SK-N-SH treated with all-trans-retinoic acid at 6 μM for 48 hours (cell line): ENCODE measurements around the gene TLE4.

Source experiments
- ATAC-seq: fragments of 200-7000 bp; cut with Tn5 transposase; 3 replicates; pipeline ENCODE4 v1.9.1; 2020; ENCODE audit warnings: mild to moderate bottlenecking, moderate library complexity
- ARNTL ChIP-seq: fragments of 450-650 bp; formaldehyde crosslinking; IDR thresholded peaks from 2 replicates; pipeline ENCODE4 v1.5.0; 2020; ENCODE audit warnings: low read depth, mild to moderate bottlenecking, moderate library complexity, borderline replicate concordance
- BACH2 ChIP-seq: fragments of 250-450 bp; sonication (Bioruptor Pico); IDR thresholded peaks from 2 replicates; pipeline ENCODE4 v1.9.0; 2021; ENCODE audit warnings: mild to moderate bottlenecking, borderline replicate concordance
- CSDC2 ChIP-seq: fragments of 250-450 bp; sonication (Bioruptor Pico); IDR thresholded peaks from 2 replicates; pipeline ENCODE4 v1.5.0; 2020; ENCODE audit warnings: mild to moderate bottlenecking, moderate library complexity
- ESRRG ChIP-seq: fragments of 250-450 bp; sonication (Bioruptor Pico); IDR thresholded peaks from 2 replicates; pipeline ENCODE4 v1.6.1; 2021; ENCODE audit warnings: mild to moderate bottlenecking
- GLIS3 ChIP-seq: fragments of 250-450 bp; sonication (Bioruptor Pico); IDR thresholded peaks from 2 replicates; pipeline ENCODE4 v1.5.0; 2020; ENCODE audit warnings: mild to moderate bottlenecking, moderate library complexity
- ISL1 ChIP-seq: fragments of 250-450 bp; sonication (Bioruptor Pico); IDR thresholded peaks from 2 replicates; pipeline ENCODE4 v2.1.2; 2022; ENCODE audit warnings: mild to moderate bottlenecking, moderate library complexity
- OSR1 ChIP-seq: fragments of 250-450 bp; sonication (Bioruptor Pico); IDR thresholded peaks from 2 replicates; pipeline ENCODE4 v1.8.0; 2022; ENCODE audit warnings: moderate library complexity, mild to moderate bottlenecking, inconsistent platforms
- PATZ1 ChIP-seq: fragments of 250-450 bp; sonication (Bioruptor Pico); IDR thresholded peaks from 2 replicates; pipeline ENCODE4 v1.8.0; 2020; ENCODE audit warnings: mild to moderate bottlenecking, moderate library complexity, borderline replicate concordance
- POU6F1 ChIP-seq: fragments of 250-450 bp; sonication (Bioruptor Pico); IDR thresholded peaks from 2 replicates; pipeline ENCODE4 v1.8.0; 2021; ENCODE audit warnings: low read depth, mild to moderate bottlenecking, moderate library complexity, borderline replicate concordance
- PPARA ChIP-seq: fragments of 250-450 bp; sonication (Bioruptor Pico); IDR thresholded peaks from 2 replicates; pipeline ENCODE4 v1.5.0; 2020; ENCODE audit warnings: mild to moderate bottlenecking, borderline replicate concordance
- RARB ChIP-seq: fragments of 250-450 bp; sonication (Bioruptor Pico); IDR thresholded peaks from 2 replicates; pipeline ENCODE4 v1.8.0; 2021; ENCODE audit warnings: mild to moderate bottlenecking, moderate library complexity
- SNAI2 ChIP-seq: fragments of 250-450 bp; sonication (Bioruptor Pico); IDR thresholded peaks from 2 replicates; pipeline ENCODE4 v1.5.0; 2020; ENCODE audit warnings: mild to moderate bottlenecking, moderate library complexity
- TCF4 ChIP-seq: fragments of 250-450 bp; sonication (Bioruptor Pico); IDR thresholded peaks from 2 replicates; pipeline ENCODE4 v1.8.0; 2021; ENCODE audit warnings: mild to moderate bottlenecking, moderate library complexity, borderline replicate concordance
- TOX ChIP-seq: fragments of 250-450 bp; sonication (Bioruptor Pico); IDR thresholded peaks from 2 replicates; pipeline ENCODE4 v1.8.0; 2021; ENCODE audit warnings: mild to moderate bottlenecking, moderate library complexity, borderline replicate concordance
- TSHZ2 ChIP-seq: fragments of 250-450 bp; sonication (Bioruptor Pico); IDR thresholded peaks from 2 replicates; pipeline ENCODE4 v1.5.0; 2020; ENCODE audit warnings: mild to moderate bottlenecking, moderate library complexity
- ZC3H10 ChIP-seq: fragments of 250-450 bp; sonication (Bioruptor Pico); IDR thresholded peaks from 2 replicates; pipeline ENCODE4 v1.5.1; 2021; ENCODE audit warnings: mild to moderate bottlenecking, moderate library complexity
- ZFP3 ChIP-seq: fragments of 250-450 bp; sonication (Bioruptor Pico); IDR thresholded peaks from 2 replicates; pipeline ENCODE4 v1.5.0; 2020; ENCODE audit warnings: mild to moderate bottlenecking, moderate library complexity
- ZFP30 ChIP-seq: fragments of 450-650 bp; formaldehyde crosslinking; IDR thresholded peaks from 2 replicates; pipeline ENCODE4 v1.5.0; 2022; ENCODE audit warnings: mild to moderate bottlenecking, moderate library complexity
- ZNF565 ChIP-seq: fragments of 450-650 bp; formaldehyde crosslinking; conservative IDR thresholded peaks from 2 replicates; pipeline ENCODE4 v1.5.0; 2020; ENCODE audit warnings: low read depth, mild to moderate bottlenecking, moderate library complexity
- ZNF8 ChIP-seq: fragments of 450-650 bp; formaldehyde crosslinking; IDR thresholded peaks from 2 replicates; pipeline ENCODE4 v1.5.0; 2020; ENCODE audit warnings: mild to moderate bottlenecking, moderate library complexity
- TF ChIP-seq, protein P1 (sequence below): fragments of 250-450 bp; sonication (Bioruptor Pico); IDR thresholded peaks from 2 replicates; pipeline ENCODE4 v1.5.1; 2020; ENCODE audit warnings: low read depth, mild to moderate bottlenecking, moderate library complexity

The TLE4 gene

GRCh38 chr9:79673614-79674013 is 101.8 kb downstream of the TLE4 start:
- TF ChIP-seq ZFP30 (CRISPR knock-in tag), result no peak
- TF ChIP-seq ZFP3, result no peak
- no peak for TF ChIP-seq PPARA
- TF ChIP-seq POU6F1 (CRISPR knock-in tag), result no peak
- TF ChIP-seq TCF4 (CRISPR knock-in tag), result no peak
- no peak for TF ChIP-seq ZNF565 (CRISPR knock-in tag)
- TF ChIP-seq SNAI2, result no peak
- no peak for TF ChIP-seq TOX (CRISPR knock-in tag)
- no peak for TF ChIP-seq ZC3H10 (CRISPR knock-in tag)
- no peak for ATAC-seq

GRCh38 chr9:79674052-79674777 is 102.5 kb downstream of the TLE4 start:
- ATAC-seq, result no peak
- TF ChIP-seq POU6F1 (CRISPR knock-in tag), result no peak
- TF ChIP-seq OSR1 (CRISPR knock-in tag), result no peak
- no peak for TF ChIP-seq ISL1 (CRISPR knock-in tag)
- TF ChIP-seq ZFP30 (CRISPR knock-in tag), result no peak
- TF ChIP-seq SNAI2, result no peak
- TF ChIP-seq, all 23 proteins: peak for 0

- no peak for TF ChIP-seq OSR1 (CRISPR knock-in tag)
- no peak for TF ChIP-seq POU6F1 (CRISPR knock-in tag)
- no peak for TF ChIP-seq GLIS3
- TF ChIP-seq TSHZ2, result no peak
- no peak for TF ChIP-seq ARNTL
- no peak for TF ChIP-seq ISL1 (CRISPR knock-in tag)
- no peak for TF ChIP-seq ZFP3
- TF ChIP-seq BACH2 (CRISPR knock-in tag), result no peak
- no peak for TF ChIP-seq RARB (CRISPR knock-in tag)
- TF ChIP-seq TOX (CRISPR knock-in tag), result no peak
- no peak for TF ChIP-seq PATZ1 (CRISPR knock-in tag)
- TF ChIP-seq ZNF8 (CRISPR knock-in tag), result no peak
- TF ChIP-seq, protein P1, sequence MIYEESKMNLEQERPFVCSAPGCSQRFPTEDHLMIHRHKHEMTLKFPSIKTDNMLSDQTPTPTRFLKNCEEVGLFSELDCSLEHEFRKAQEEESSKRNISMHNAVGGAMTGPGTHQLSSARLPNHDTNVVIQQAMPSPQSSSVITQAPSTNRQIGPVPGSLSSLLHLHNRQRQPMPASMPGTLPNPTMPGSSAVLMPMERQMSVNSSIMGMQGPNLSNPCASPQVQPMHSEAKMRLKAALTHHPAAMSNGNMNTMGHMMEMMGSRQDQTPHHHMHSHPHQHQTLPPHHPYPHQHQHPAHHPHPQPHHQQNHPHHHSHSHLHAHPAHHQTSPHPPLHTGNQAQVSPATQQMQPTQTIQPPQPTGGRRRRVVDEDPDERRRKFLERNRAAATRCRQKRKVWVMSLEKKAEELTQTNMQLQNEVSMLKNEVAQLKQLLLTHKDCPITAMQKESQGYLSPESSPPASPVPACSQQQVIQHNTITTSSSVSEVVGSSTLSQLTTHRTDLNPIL (CRISPR knock-in tag), result no peak
- TF ChIP-seq CSDC2 (CRISPR knock-in tag), result no peak
- no peak for TF ChIP-seq ZC3H10 (CRISPR knock-in tag)
- TF ChIP-seq ESRRG (CRISPR knock-in tag), result no peak
- no peak for TF ChIP-seq ZFP30 (CRISPR knock-in tag)
- ATAC-seq, result no peak
Measured at GRCh38 chr9:79681576-79681975, 109.8 kb downstream of the TLE4 start.
